Suprapubic skin (tissue), 3 donors: ENCODE measurements around the gene SMAP2.

Experiments
- POLR2A ChIP-seq, 2 donors: fragments of 450-650 bp; IDR thresholded peaks; one replicate each; pipeline ENCODE4 v1.6.1; 2017; ENCODE audit warnings: antibody characterized with exemption in 2 of 2, mild to moderate bottlenecking in 2 of 2, moderate library complexity in 2 of 2
- TF ChIP-seq, protein P1 (sequence below), 2 donors: fragments of 200-600 bp in 1 of 2; fragments of 450-650 bp in 1 of 2; sonication (generic) in 1 of 2; IDR thresholded peaks; one replicate each; pipeline ENCODE4 v1.5.1; 2016 to 2019; ENCODE audit warnings: antibody characterized with exemption in 2 of 2, mild to moderate bottlenecking in 1 of 2, moderate library complexity in 1 of 2

DNA sequence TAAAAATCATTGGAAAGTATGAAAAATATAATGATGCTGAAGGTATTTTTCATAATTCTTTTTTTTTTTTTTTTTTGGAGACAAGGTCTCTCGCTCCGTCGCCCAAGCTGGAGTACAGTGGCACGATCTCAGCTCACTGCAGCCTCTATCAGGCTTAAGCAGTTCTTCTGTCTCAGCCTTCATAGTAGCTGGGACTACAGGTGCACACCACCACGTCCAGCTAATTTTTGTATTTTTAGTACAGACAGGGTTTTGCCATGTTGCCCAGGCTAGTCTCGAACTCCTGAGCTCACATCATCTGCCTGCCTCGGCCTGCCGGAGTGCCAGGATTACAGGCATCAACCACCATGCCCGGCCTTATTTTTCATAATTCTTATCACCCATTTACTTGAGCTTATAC lies 13.3 kb downstream of the SMAP2 start:
- TF ChIP-seq POLR2A (IDR thresholded peaks at IDR 0.05): no peak
- TF ChIP-seq, protein P1, sequence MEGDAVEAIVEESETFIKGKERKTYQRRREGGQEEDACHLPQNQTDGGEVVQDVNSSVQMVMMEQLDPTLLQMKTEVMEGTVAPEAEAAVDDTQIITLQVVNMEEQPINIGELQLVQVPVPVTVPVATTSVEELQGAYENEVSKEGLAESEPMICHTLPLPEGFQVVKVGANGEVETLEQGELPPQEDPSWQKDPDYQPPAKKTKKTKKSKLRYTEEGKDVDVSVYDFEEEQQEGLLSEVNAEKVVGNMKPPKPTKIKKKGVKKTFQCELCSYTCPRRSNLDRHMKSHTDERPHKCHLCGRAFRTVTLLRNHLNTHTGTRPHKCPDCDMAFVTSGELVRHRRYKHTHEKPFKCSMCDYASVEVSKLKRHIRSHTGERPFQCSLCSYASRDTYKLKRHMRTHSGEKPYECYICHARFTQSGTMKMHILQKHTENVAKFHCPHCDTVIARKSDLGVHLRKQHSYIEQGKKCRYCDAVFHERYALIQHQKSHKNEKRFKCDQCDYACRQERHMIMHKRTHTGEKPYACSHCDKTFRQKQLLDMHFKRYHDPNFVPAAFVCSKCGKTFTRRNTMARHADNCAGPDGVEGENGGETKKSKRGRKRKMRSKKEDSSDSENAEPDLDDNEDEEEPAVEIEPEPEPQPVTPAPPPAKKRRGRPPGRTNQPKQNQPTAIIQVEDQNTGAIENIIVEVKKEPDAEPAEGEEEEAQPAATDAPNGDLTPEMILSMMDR (IDR thresholded peaks at IDR 0.05): no peak
